ENCODE results near the gene NINL. TPM values are rescaled to one million over a fixed set of nuclear protein-coding genes. Genes with fewer than 3 reads are reported as not detected.

The NINL gene
- total RNA-seq, 4 donors from 2014 or later: 4.0 to 16.5 (median 7.9) TPM

- TF ChIP-seq, protein P1, sequence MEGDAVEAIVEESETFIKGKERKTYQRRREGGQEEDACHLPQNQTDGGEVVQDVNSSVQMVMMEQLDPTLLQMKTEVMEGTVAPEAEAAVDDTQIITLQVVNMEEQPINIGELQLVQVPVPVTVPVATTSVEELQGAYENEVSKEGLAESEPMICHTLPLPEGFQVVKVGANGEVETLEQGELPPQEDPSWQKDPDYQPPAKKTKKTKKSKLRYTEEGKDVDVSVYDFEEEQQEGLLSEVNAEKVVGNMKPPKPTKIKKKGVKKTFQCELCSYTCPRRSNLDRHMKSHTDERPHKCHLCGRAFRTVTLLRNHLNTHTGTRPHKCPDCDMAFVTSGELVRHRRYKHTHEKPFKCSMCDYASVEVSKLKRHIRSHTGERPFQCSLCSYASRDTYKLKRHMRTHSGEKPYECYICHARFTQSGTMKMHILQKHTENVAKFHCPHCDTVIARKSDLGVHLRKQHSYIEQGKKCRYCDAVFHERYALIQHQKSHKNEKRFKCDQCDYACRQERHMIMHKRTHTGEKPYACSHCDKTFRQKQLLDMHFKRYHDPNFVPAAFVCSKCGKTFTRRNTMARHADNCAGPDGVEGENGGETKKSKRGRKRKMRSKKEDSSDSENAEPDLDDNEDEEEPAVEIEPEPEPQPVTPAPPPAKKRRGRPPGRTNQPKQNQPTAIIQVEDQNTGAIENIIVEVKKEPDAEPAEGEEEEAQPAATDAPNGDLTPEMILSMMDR (IDR thresholded peaks at IDR 0.05): no peak
- TF ChIP-seq POLR2A (IDR thresholded peaks at IDR 0.05): no peak
- DNase-seq: peak in 1 of 3 donors; percentile 41
- H3K27me3 ChIP-seq: no peaks in the 10 kb centered on the region
- no peak overlapping the region for H3K27ac ChIP-seq
- H3K4me1 ChIP-seq: no peaks in the 10 kb centered on the region
- peaks cover 0 to 12% (median 0%) of the 10 kb centered on the region in 3 donors for H3K36me3 ChIP-seq
- H3K9me3 ChIP-seq: no peaks in the 10 kb centered on the region
- H3K4me3 ChIP-seq: no peak overlapping the region
Observed at GRCh38 chr20:25460566-25461280, 124.6 kb downstream of the NINL start.

GRCh38 chr20:25459916-25460535 lies 125.3 kb downstream of the NINL start:
- H3K27ac ChIP-seq: no peak overlapping the region
- no peak overlapping the region for H3K4me3 ChIP-seq
- no peaks in the 10 kb centered on the region for H3K9me3 ChIP-seq
- H3K36me3 ChIP-seq: peaks cover 0 to 8% (median 0%) of the 10 kb centered on the region in 3 donors
- no peak for TF ChIP-seq POLR2A (IDR thresholded peaks at IDR 0.05)
- TF ChIP-seq, protein P1 (IDR thresholded peaks at IDR 0.05): no peak
- H3K27me3 ChIP-seq: no peaks in the 10 kb centered on the region
- H3K4me1 ChIP-seq: no peaks in the 10 kb centered on the region
- DNase-seq: peak in 1 of 3 donors; percentile 33

GRCh38 chr20:25459111-25459830 lies 126.1 kb downstream of the NINL start:
- TF ChIP-seq, protein P1 (IDR thresholded peaks at IDR 0.05): no peak
- TF ChIP-seq POLR2A (IDR thresholded peaks at IDR 0.05): no peak
- Histone ChIP-seq H3K27ac (no peak overlapping the region), H3K9me3 (no peaks in the 10 kb centered on the region), H3K4me1 (no peaks in the 10 kb centered on the region), H3K36me3 (peaks cover 0 to 11% (median 0%) of the 10 kb centered on the region in 3 donors), H3K27me3 (no peaks in the 10 kb centered on the region), H3K4me3 (no peak overlapping the region)
- DNase-seq: peak in 1 of 3 donors; percentile 45

GRCh38 chr20:25457886-25458680 lies 127.2 kb downstream of the NINL start:
- peak in 1 of 3 donors; percentile 34 for DNase-seq
- H3K36me3 ChIP-seq: peaks cover 0 to 14% (median 0%) of the 10 kb centered on the region in 3 donors
- no peaks in the 10 kb centered on the region for H3K4me1 ChIP-seq
- H3K27ac ChIP-seq: no peak overlapping the region
- no peak for TF ChIP-seq POLR2A (IDR thresholded peaks at IDR 0.05)
- TF ChIP-seq, protein P1 (IDR thresholded peaks at IDR 0.05): no peak
- H3K27me3 ChIP-seq: no peaks in the 10 kb centered on the region
- H3K4me3 ChIP-seq: no peak overlapping the region
- H3K9me3 ChIP-seq: no peaks in the 10 kb centered on the region

Data from Peyer's patch (tissue), 4 donors.